CD14-positive monocyte (primary cell): ENCODE measurements around the gene CRX. TPM values are rescaled to one million over a fixed set of nuclear protein-coding genes. Genes with fewer than 3 reads are reported as not detected.
"Not testable (repeated sequence)": the region's sequence is repeated elsewhere in the genome, so short reads cannot be mapped to it uniquely, and the experiment has no call there.

Source experiments
- DNase-seq, 3 donors: peaks; one replicate each; pipeline ENCODE4 v3.0.0-alpha.2; 2011 to 2022
- H2AFZ ChIP-seq: 2 replicates; pipeline ENCODE4 v1.6.0; 2012; ENCODE audit warnings: mild to moderate bottlenecking, low read depth, low read length, inconsistent platforms; ENCODE audit not compliant: insufficient read depth, poor library complexity, severe bottlenecking
- H3K27ac ChIP-seq, 2 donors: 1 replicate in 1 of 2; 2 replicates in 1 of 2; pipeline ENCODE4 v1.5.1; 2012 to 2013; ENCODE audit warnings: low read length in 2 of 2, control low read depth in 1 of 2, inconsistent platforms in 1 of 2, low read depth in 1 of 2, mild to moderate bottlenecking in 1 of 2
- H3K27me3 ChIP-seq, 2 donors: one replicate each; pipeline versions ENCODE4 v1.6.0 to v1.6.1; 2011 to 2013; ENCODE audit warnings: low read length in 2 of 2; ENCODE audit not compliant: control insufficient read depth in 2 of 2, insufficient read depth in 2 of 2
- H3K36me3 ChIP-seq, 2 donors: replicated peaks in 1 of 2; 1 replicate in 1 of 2; 2 replicates in 1 of 2; pipeline versions ENCODE4 v1.5.1 to v1.6.1; 2012 to 2013; ENCODE audit warnings: low read length in 2 of 2, control low read depth in 1 of 2, inconsistent platforms in 1 of 2, mild to moderate bottlenecking in 1 of 2; ENCODE audit not compliant: insufficient read depth in 2 of 2, control insufficient read depth in 1 of 2
- H3K4me1 ChIP-seq, 2 donors: 1 replicate in 1 of 2; 2 replicates in 1 of 2; pipeline versions ENCODE4 v1.5.1 to v1.6.1; 2012 to 2013; ENCODE audit warnings: low read length in 2 of 2, control low read depth in 1 of 2, inconsistent platforms in 1 of 2, mild to moderate bottlenecking in 1 of 2, moderate library complexity in 1 of 2; ENCODE audit not compliant: insufficient read depth in 2 of 2, control insufficient read depth in 1 of 2
- H3K4me2 ChIP-seq: replicated peaks from 2 replicates; pipeline ENCODE3; 2012; ENCODE audit warnings: low read length, moderate library complexity, mild to moderate bottlenecking; ENCODE audit not compliant: poor library complexity, severe bottlenecking; ENCODE audit errors: extremely low read depth
- H3K4me3 ChIP-seq, 3 experiments: fragments of 200-600 bp in 1 of 3; sonication (generic) in 1 of 3; replicated peaks in 1 of 3; 1 replicate in 2 of 3; 2 replicates in 1 of 3; pipeline ENCODE4 v1.5.1; 2011 to 2013; ENCODE audit warnings: low read length in 3 of 3, mild to moderate bottlenecking in 3 of 3, control low read depth in 2 of 3, low read depth in 2 of 3, inconsistent platforms in 1 of 3, moderate library complexity in 1 of 3
- H3K79me2 ChIP-seq: 2 replicates; pipeline ENCODE4 v1.6.0; 2012; ENCODE audit warnings: mild to moderate bottlenecking, control low read depth, inconsistent platforms, low read length, moderate library complexity; ENCODE audit not compliant: insufficient read depth
- H3K9ac ChIP-seq: 2 replicates; pipeline ENCODE4 v1.6.0; 2017; ENCODE audit warnings: low read length, mild to moderate bottlenecking; ENCODE audit not compliant: insufficient read depth, poor library complexity, severe bottlenecking
- H3K9me3 ChIP-seq, 2 donors: replicated peaks in 1 of 2; 1 replicate in 1 of 2; 2 replicates in 1 of 2; pipeline versions ENCODE4 v1.5.1 to v1.6.1; 2012 to 2013; ENCODE audit warnings: low read length in 2 of 2, control low read depth in 1 of 2; ENCODE audit not compliant: control insufficient read depth in 1 of 2, insufficient read depth in 1 of 2
- H4K20me1 ChIP-seq: 2 replicates; pipeline ENCODE4 v1.6.0; 2012; ENCODE audit warnings: mild to moderate bottlenecking, low read length, control low read depth, moderate library complexity; ENCODE audit not compliant: insufficient read depth
- H3K27ac Mint-ChIP-seq, 7 donors: one replicate each; pipeline ENCODE4 v1.8.0; 2020; ENCODE audit warnings: mild to moderate bottlenecking in 7 of 7, mixed read lengths in 7 of 7, moderate library complexity in 6 of 7, inconsistent platforms in 2 of 7
- H3K27me3 Mint-ChIP-seq, 3 donors: one replicate each; pipeline ENCODE4 v1.8.0; 2021 to 2022; ENCODE audit warnings: low read depth in 3 of 3, mild to moderate bottlenecking in 3 of 3, mixed read lengths in 3 of 3, moderate library complexity in 3 of 3, inconsistent platforms in 1 of 3
- H3K36me3 Mint-ChIP-seq, 2 donors: one replicate each; pipeline ENCODE4 v1.8.0; 2020; ENCODE audit warnings: mixed read lengths in 2 of 2, inconsistent platforms in 1 of 2, mild to moderate bottlenecking in 1 of 2
- H3K4me1 Mint-ChIP-seq: one replicate; pipeline ENCODE4 v1.8.0; 2020; ENCODE audit warnings: mild to moderate bottlenecking, mixed read lengths
- H3K4me3 Mint-ChIP-seq, 2 donors: one replicate each; pipeline ENCODE4 v1.8.0; 2020; ENCODE audit warnings: mild to moderate bottlenecking in 2 of 2, mixed read lengths in 2 of 2, moderate library complexity in 1 of 2
- H3K9me3 Mint-ChIP-seq, 7 donors: one replicate each; pipeline ENCODE4 v1.8.0; 2020 to 2022; ENCODE audit warnings: mixed read lengths in 7 of 7, mild to moderate bottlenecking in 6 of 7, moderate library complexity in 6 of 7, inconsistent platforms in 2 of 7
- WGBS: methylation state at CpG from one replicate; pipeline ENCODE4 v1.1.5; 2013; ENCODE audit warnings: missing lambda C conversion rate; ENCODE audit not compliant: insufficient coverage; 5-methylcytosine and 5-hydroxymethylcytosine counted together
- intact Hi-C, 2 donors: fragments of 100-400 bp; cut with micrococcal nuclease; formaldehyde crosslinking; loops; one replicate each; pipeline versions ENCODE4 v1.15.0 to v1.15.1; 2023
- polyA plus RNA-seq, 3 donors: library from polyadenylated mRNA; depleted of rRNA in 1 of 3; unstranded in 2 of 3; stranded (reverse) in 1 of 3; fragments of 300-500 nt in 2 of 3; fragments of >200 nt in 1 of 3; fragmentation: Illumina TruSeq in 2 of 3; gene quantifications; 1 replicate in 2 of 3; 2 replicates in 1 of 3; pipeline ENCODE4 v1.2.3, GENCODE V29; 2012 to 2021
- TF ChIP-seq, protein P1 (sequence below): fragments of 200-600 bp; IDR thresholded peaks from one replicate; pipeline ENCODE4 v1.8.0; 2022; ENCODE audit warnings: antibody characterized with exemption, mild to moderate bottlenecking

Gene CRX
- polyA plus RNA-seq, 3 donors = not detected

DNA sequence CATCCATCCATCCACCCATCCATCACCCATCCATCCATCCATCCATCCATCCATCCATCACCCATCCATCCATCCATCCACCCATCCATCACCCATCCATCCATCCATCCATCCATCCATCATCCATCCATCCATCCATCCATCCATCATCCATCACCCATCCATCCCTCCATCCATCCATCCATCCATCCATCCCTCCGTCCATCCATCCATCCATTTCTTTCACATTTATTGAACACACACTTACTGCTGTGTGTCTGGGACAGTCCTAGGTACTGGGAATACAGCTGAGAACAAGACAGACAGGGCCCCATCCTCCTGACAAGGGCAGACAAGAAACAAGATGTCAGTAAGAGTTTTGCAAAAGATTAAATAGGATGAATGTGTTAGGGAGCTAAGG lies 3.5 kb upstream of the CRX start:
- H2AFZ ChIP-seq, H3K4me3 Mint-ChIP-seq, H3K27ac Mint-ChIP-seq, DNase-seq, H3K9me3 Mint-ChIP-seq, intact Hi-C loops, H3K36me3 Mint-ChIP-seq, H3K4me3 ChIP-seq, H3K36me3 ChIP-seq, H3K4me2 ChIP-seq, H3K9ac ChIP-seq, H3K4me1 ChIP-seq, H4K20me1 ChIP-seq, H3K4me1 Mint-ChIP-seq, H3K79me2 ChIP-seq, H3K9me3 ChIP-seq, H3K27ac ChIP-seq: not testable (repeated sequence)
- no CpG with 5 or more reads among the region's 1 CpG for WGBS
- H3K27me3 Mint-ChIP-seq = peaks cover 29 to 38% (median 31%) of the 10 kb centered on the region in 3 donors
- H3K27me3 ChIP-seq = peaks cover 0 to 15% of the 10 kb centered on the region in 2 donors

DNA sequence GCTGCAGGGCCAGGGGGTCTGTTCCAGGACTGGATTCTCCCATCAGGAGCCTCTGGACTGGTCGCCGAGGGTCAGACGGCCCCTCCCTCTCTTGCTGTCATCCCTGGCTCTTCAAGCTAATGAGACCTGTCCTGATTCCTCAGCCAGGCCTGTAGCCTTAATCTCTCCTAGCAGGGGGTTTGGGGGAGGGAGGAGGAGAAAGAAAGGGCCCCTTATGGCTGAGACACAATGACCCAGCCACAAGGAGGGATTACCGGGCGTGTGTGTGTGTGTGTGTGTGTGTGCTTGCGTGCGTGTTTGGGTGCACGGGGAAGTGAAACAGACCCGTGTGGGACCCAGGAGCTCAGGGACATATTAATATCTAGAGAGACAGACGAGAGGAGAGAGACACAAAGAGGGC lies 1.9 kb upstream of the CRX start:
- no peaks in the 10 kb centered on the region for H3K9me3 ChIP-seq
- no peaks in the 10 kb centered on the region for H4K20me1 ChIP-seq
- no peak overlapping the region for H3K27ac ChIP-seq
- no peak overlapping the region for H3K9ac ChIP-seq
- no peaks in the 10 kb centered on the region for H3K36me3 ChIP-seq
- H3K4me1 ChIP-seq = no peaks in the 10 kb centered on the region
- DNase-seq = peak in 1 of 3 donors; percentile 10
- Mint-ChIP-seq H3K36me3 (no peaks in the 10 kb centered on the region), H3K4me1 (peaks cover 7% of the 10 kb centered on the region), H3K9me3 (peaks cover 0 to 3% (median 2%) of the 10 kb centered on the region in 7 donors), H3K4me3 (peak overlapping the region in 1 of 2 donors; percentile 74), H3K27me3 (peaks cover 29 to 38% (median 31%) of the 10 kb centered on the region in 3 donors), H3K27ac (peak overlapping the region in 1 of 7 donors; percentile 43)
- H3K27me3 ChIP-seq = peaks cover 0 to 15% of the 10 kb centered on the region in 2 donors
- intact Hi-C loops = no loop called here
- TF ChIP-seq, protein P1, sequence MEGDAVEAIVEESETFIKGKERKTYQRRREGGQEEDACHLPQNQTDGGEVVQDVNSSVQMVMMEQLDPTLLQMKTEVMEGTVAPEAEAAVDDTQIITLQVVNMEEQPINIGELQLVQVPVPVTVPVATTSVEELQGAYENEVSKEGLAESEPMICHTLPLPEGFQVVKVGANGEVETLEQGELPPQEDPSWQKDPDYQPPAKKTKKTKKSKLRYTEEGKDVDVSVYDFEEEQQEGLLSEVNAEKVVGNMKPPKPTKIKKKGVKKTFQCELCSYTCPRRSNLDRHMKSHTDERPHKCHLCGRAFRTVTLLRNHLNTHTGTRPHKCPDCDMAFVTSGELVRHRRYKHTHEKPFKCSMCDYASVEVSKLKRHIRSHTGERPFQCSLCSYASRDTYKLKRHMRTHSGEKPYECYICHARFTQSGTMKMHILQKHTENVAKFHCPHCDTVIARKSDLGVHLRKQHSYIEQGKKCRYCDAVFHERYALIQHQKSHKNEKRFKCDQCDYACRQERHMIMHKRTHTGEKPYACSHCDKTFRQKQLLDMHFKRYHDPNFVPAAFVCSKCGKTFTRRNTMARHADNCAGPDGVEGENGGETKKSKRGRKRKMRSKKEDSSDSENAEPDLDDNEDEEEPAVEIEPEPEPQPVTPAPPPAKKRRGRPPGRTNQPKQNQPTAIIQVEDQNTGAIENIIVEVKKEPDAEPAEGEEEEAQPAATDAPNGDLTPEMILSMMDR = no peak
- no peak overlapping the region for H3K4me2 ChIP-seq
- no peak overlapping the region for H3K4me3 ChIP-seq
- no peaks in the 10 kb centered on the region for H3K79me2 ChIP-seq
- H2AFZ ChIP-seq = no peak overlapping the region
- 12% methylated on average over 7 of the region's 10 CpGs for WGBS
